T-helper 1 cell treated with Interleukin-12 subunit alpha and Interleukin-12 subunit beta and Interleukin-4 antibody, amounts not matched to agents 30 ng/mL and 1 ng/mL, for 36 hours (primary cell): ENCODE results near the gene LPCAT4. TPM values are rescaled to one million over a fixed set of nuclear protein-coding genes. Genes with fewer than 3 reads are reported as not detected.

ENCODE experiments used
- total RNA-seq: library from RNA; stranded (reverse); gene quantifications from 2 replicates; pipeline ENCODE4 v1.2.3, GENCODE V29; 2022

The LPCAT4 gene
- total RNA-seq, 1 donor from 2014 or later = 87.8 TPM

Other genes with a start within 250 kb of the LPCAT4 start
- gene KATNBL1, start 157.1 kb downstream of the LPCAT4 start, total RNA-seq = 40.1 and 40.3 TPM in 2 replicates
- gene EMC4, start 142.2 kb downstream of the LPCAT4 start, total RNA-seq = 89.2 and 89.3 TPM in 2 replicates
- gene SLC12A6, start 29.4 kb downstream of the LPCAT4 start, total RNA-seq = 37.2 and 41.4 TPM in 2 replicates
- 211 and 220 TPM in 2 replicates for gene NOP10, start 24.1 kb downstream of the LPCAT4 start, total RNA-seq
- not detected in 2 replicates for gene NUTM1, start 23.9 kb downstream of the LPCAT4 start, total RNA-seq
- 324 and 336 TPM in 2 replicates for gene GOLGA8A, start 70.6 kb upstream of the LPCAT4 start, total RNA-seq
- 296 and 301 TPM in 2 replicates for gene GOLGA8B, start 216.5 kb upstream of the LPCAT4 start, total RNA-seq